Trophoblast cell (in vitro differentiated cells and primary cell): Measurements from ENCODE around the gene AMBP.

Experiments used
- DNase-seq, 2 donors: peaks; one replicate each; pipeline ENCODE4 v3.0.0-alpha.2; 2016
- H2AFZ ChIP-seq: 2 replicates; pipeline ENCODE4 v1.6.1; 2013; ENCODE audit warnings: low read length, moderate library complexity, mild to moderate bottlenecking; ENCODE audit not compliant: insufficient read depth, poor library complexity
- H2AK5ac ChIP-seq: 2 replicates; pipeline ENCODE4 v1.6.1; 2013; ENCODE audit warnings: mild to moderate bottlenecking, low read length
- H2BK120ac ChIP-seq: 2 replicates; pipeline ENCODE4 v1.6.1; 2013; ENCODE audit warnings: low read length, mild to moderate bottlenecking, moderate library complexity; ENCODE audit not compliant: insufficient read depth, poor library complexity
- H2BK12ac ChIP-seq: 2 replicates; pipeline ENCODE4 v1.6.1; 2013; ENCODE audit warnings: mild to moderate bottlenecking, low read length, moderate library complexity
- H2BK5ac ChIP-seq: 2 replicates; pipeline ENCODE4 v1.6.1; 2013; ENCODE audit warnings: low read length, low read depth, moderate library complexity, mild to moderate bottlenecking; ENCODE audit not compliant: poor library complexity
- H3K14ac ChIP-seq: 2 replicates; pipeline ENCODE4 v1.6.1; 2013; ENCODE audit warnings: mild to moderate bottlenecking, low read length
- H3K18ac ChIP-seq: 2 replicates; pipeline ENCODE4 v1.6.1; 2013; ENCODE audit warnings: mild to moderate bottlenecking, low read length
- H3K23ac ChIP-seq: 2 replicates; pipeline ENCODE4 v1.6.1; 2013; ENCODE audit warnings: low read length
- H3K27ac ChIP-seq: 2 replicates; pipeline ENCODE4 v1.5.1; 2013; ENCODE audit warnings: low read depth, mild to moderate bottlenecking, inconsistent platforms, low read length, moderate library complexity
- H3K27me3 ChIP-seq: 2 replicates; pipeline ENCODE4 v1.6.1; 2013; ENCODE audit warnings: inconsistent platforms, mild to moderate bottlenecking, low read length, moderate library complexity; ENCODE audit not compliant: insufficient read depth
- H3K36me3 ChIP-seq, 2 experiments: 1 replicate in 1 of 2; 2 replicates in 1 of 2; pipeline ENCODE4 v1.6.1; 2013; ENCODE audit warnings: low read length in 2 of 2, mild to moderate bottlenecking in 2 of 2, moderate library complexity in 1 of 2; ENCODE audit not compliant: insufficient read depth in 2 of 2, control insufficient read depth in 1 of 2
- H3K4ac ChIP-seq: 2 replicates; pipeline ENCODE4 v1.6.1; 2013; ENCODE audit warnings: low read depth, mild to moderate bottlenecking, low read length, moderate library complexity
- H3K4me1 ChIP-seq, 2 experiments: 1 replicate in 1 of 2; 2 replicates in 1 of 2; pipeline ENCODE4 v1.6.1; 2013; ENCODE audit warnings: low read length in 2 of 2, mild to moderate bottlenecking in 2 of 2, moderate library complexity in 1 of 2; ENCODE audit not compliant: insufficient read depth in 2 of 2, control insufficient read depth in 1 of 2
- H3K4me2 ChIP-seq: 2 replicates; pipeline ENCODE4 v1.6.1; 2013; ENCODE audit warnings: inconsistent platforms, mild to moderate bottlenecking, low read length, moderate library complexity
- H3K4me3 ChIP-seq: 2 replicates; pipeline ENCODE4 v1.5.1; 2013; ENCODE audit warnings: mild to moderate bottlenecking, low read depth, low read length, inconsistent platforms
- H3K79me1 ChIP-seq: one replicate; pipeline ENCODE4 v1.6.1; 2013; ENCODE audit warnings: low read length
- H3K79me2 ChIP-seq: 2 replicates; pipeline ENCODE4 v1.6.1; 2013; ENCODE audit warnings: low read length, mild to moderate bottlenecking; ENCODE audit not compliant: control insufficient read depth, insufficient read depth, poor library complexity
- H3K9ac ChIP-seq: 2 replicates; pipeline ENCODE4 v1.6.1; 2013; ENCODE audit warnings: mild to moderate bottlenecking, low read length
- H3K9me3 ChIP-seq: 2 replicates; pipeline ENCODE4 v1.6.1; 2013; ENCODE audit warnings: low read depth, mild to moderate bottlenecking, control low read depth, inconsistent platforms, low read length; ENCODE audit not compliant: insufficient read depth
- H4K12ac ChIP-seq: 2 replicates; pipeline ENCODE4 v1.6.1; 2013; ENCODE audit warnings: low read depth, mild to moderate bottlenecking, low read length, moderate library complexity
- H4K8ac ChIP-seq: 2 replicates; pipeline ENCODE4 v1.6.1; 2013; ENCODE audit warnings: low read depth, mild to moderate bottlenecking, low read length, moderate library complexity
- H4K91ac ChIP-seq: one replicate; pipeline ENCODE4 v1.6.1; 2013; ENCODE audit warnings: low read depth, mild to moderate bottlenecking, low read length, moderate library complexity
- WGBS: extraction: QIAGEN DNeasy Blood & Tissue Kit; methylation state at CpG from one replicate; pipeline ENCODE4 v1.1.7; 2013; ENCODE audit warnings: missing lambda C conversion rate; ENCODE audit not compliant: insufficient read length, insufficient coverage; ENCODE audit errors: extremely low coverage; 5-methylcytosine and 5-hydroxymethylcytosine counted together

The AMBP gene

DNA sequence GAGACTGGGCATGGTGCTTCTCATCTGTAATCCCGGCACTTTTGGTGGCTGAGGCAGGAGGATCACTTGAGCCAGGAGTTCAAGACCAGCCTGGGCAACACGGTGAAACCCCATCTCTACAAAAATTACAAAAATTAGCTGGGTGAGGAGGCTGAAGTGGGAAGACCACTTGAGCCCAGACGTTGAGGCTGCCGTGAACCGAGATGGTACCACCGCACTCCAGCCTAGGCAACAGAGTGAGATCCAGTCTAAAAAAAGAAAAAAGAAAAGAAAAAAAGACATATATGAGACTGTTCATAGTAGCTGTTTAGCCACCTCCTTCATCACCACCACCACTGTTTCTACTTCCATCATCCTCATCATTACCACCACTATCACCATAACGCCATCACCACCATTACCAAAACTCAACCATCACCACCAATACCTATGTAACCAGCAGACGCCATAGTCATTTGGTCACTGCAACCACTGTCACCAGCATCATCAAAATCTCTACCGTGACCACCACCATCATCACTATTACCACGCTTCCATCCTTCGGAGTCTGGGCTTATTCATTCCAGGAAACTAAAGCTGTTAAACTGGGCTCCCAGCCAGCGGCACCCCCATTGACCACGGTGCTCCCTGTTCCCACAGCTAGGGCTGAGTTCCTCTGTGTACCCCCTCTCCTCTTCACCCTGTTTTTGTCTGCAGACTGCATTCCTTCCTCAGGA is 29.3 kb upstream of the AMBP start:
- no peak overlapping the region for H2BK120ac ChIP-seq
- DNase-seq: no peak
- no peak overlapping the region for H3K9ac ChIP-seq
- no peaks in the 10 kb centered on the region for H3K9me3 ChIP-seq
- no peak overlapping the region for H2BK12ac ChIP-seq
- H3K4me2 ChIP-seq: no peak overlapping the region
- no peak overlapping the region for H3K4ac ChIP-seq
- peaks cover 0 to 2% of the 10 kb centered on the region in 2 experiments for H3K4me1 ChIP-seq
- H3K14ac ChIP-seq: no peak overlapping the region
- H4K8ac ChIP-seq: no peak overlapping the region
- H3K27me3 ChIP-seq: peaks cover 2% of the 10 kb centered on the region
- H4K12ac ChIP-seq: no peak overlapping the region
- no CpG with 5 or more reads among the region's 13 CpGs for WGBS
- H3K36me3 ChIP-seq: no peaks in the 10 kb centered on the region
- no peaks in the 10 kb centered on the region for H3K79me1 ChIP-seq
- H3K18ac ChIP-seq: no peak overlapping the region
- H4K91ac ChIP-seq: no peak overlapping the region
- H2AFZ ChIP-seq: no peak overlapping the region
- H2AK5ac ChIP-seq: no peak overlapping the region
- H2BK5ac ChIP-seq: no peak overlapping the region
- no peak overlapping the region for H3K4me3 ChIP-seq
- H3K23ac ChIP-seq: no peak overlapping the region
- H3K27ac ChIP-seq: no peak overlapping the region
- H3K79me2 ChIP-seq: no peaks in the 10 kb centered on the region

DNA sequence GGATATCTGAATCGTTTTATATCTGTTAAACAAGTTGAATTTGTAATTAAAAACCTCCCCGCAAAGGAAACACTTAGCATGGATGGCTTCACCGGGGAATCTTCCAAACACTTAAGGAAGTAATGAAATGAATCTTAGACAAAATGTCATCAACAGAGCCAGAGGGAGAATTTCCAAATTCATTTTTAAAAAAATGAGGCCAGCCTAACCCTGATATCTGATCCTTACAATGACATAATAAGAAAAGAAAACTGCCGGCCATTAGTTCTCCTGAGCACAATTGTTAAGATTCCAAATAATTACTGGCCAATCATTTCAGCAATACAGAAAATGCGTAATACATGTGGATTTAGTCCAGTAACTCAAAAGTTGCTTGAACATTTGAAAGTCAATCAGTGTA is 27.1 kb upstream of the AMBP start:
- Histone ChIP-seq H3K27me3 (no peaks in the 10 kb centered on the region), H3K27ac (no peak overlapping the region), H3K4me2 (no peak overlapping the region), H3K14ac (no peak overlapping the region), H2AFZ (no peak overlapping the region), H2AK5ac (no peak overlapping the region), H3K36me3 (no peaks in the 10 kb centered on the region), H3K23ac (no peak overlapping the region), H4K12ac (no peak overlapping the region), H3K79me1 (no peaks in the 10 kb centered on the region), H2BK12ac (no peak overlapping the region), H3K4me3 (no peak overlapping the region), H2BK5ac (no peak overlapping the region), H3K79me2 (no peaks in the 10 kb centered on the region), H3K9ac (no peak overlapping the region), H3K4me1 (no peaks in the 10 kb centered on the region), H3K18ac (no peak overlapping the region), H3K4ac (no peak overlapping the region), H2BK120ac (no peak overlapping the region), H3K9me3 (no peaks in the 10 kb centered on the region), H4K91ac (no peak overlapping the region), H4K8ac (no peak overlapping the region)
- peak in 1 of 2 donors; percentile 72 for DNase-seq
- no CpG with 5 or more reads among the region's 5 CpGs for WGBS

DNA sequence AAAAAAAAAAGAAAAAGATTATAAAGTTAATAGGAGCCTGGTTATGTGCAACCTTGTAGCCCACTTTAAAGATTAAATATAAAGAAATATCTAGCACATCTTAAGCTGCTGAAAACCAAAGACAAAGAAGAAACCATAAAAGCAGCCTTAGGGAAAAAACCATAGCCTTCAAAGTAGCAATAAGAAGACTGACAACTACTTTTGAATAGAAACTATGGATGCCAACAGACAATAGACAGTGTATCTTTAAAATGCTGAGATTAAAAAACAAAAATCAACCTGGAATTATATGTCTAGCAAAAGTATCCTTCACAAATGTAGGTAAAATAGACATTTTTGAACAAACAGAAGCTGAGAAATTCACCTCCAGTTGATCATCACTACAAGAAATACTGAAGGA is 24.4 kb upstream of the AMBP start:
- no peak overlapping the region for H4K12ac ChIP-seq
- H3K79me2 ChIP-seq: no peaks in the 10 kb centered on the region
- peaks cover 0 to 2% of the 10 kb centered on the region in 2 experiments for H3K4me1 ChIP-seq
- no peak overlapping the region for H2AK5ac ChIP-seq
- no peak overlapping the region for H2BK120ac ChIP-seq
- H3K14ac ChIP-seq: no peak overlapping the region
- no peak overlapping the region for H3K4ac ChIP-seq
- H2AFZ ChIP-seq: no peak overlapping the region
- peaks cover 10% of the 10 kb centered on the region for H3K27me3 ChIP-seq
- H3K4me3 ChIP-seq: no peak overlapping the region
- no peak overlapping the region for H2BK5ac ChIP-seq
- no peak overlapping the region for H3K27ac ChIP-seq
- no peak overlapping the region for H4K8ac ChIP-seq
- H3K4me2 ChIP-seq: no peak overlapping the region
- no peaks in the 10 kb centered on the region for H3K36me3 ChIP-seq
- peaks cover 6% of the 10 kb centered on the region for H3K9me3 ChIP-seq
- no peak overlapping the region for H3K18ac ChIP-seq
- H4K91ac ChIP-seq: no peak overlapping the region
- no peak overlapping the region for H3K9ac ChIP-seq
- no peak overlapping the region for H2BK12ac ChIP-seq
- no peaks in the 10 kb centered on the region for H3K79me1 ChIP-seq
- no peak overlapping the region for H3K23ac ChIP-seq
- no peak for DNase-seq

DNA sequence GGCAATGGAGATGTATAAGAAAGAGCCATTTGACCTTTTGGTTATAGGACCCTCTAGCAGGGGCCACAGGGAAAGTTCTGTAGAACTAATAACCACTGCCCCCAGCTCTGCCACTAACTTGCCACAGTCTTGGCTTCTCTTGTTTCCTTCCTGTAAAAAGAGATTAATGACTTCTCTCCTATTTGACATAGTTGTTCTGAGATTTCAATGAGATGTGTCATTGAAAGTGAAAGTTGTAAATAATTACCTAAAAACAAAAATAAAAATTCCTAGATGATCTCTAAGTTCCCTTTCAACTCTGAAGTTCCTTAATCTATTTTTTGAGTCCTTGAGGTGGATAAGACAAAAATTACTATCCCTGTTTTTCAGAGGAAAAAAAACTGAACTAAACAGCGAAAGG is 22.4 kb upstream of the AMBP start:
- Histone ChIP-seq H2BK12ac (no peak overlapping the region), H3K23ac (no peak overlapping the region), H2BK120ac (no peak overlapping the region), H3K4ac (no peak overlapping the region), H3K9me3 (peaks cover 6% of the 10 kb centered on the region), H3K9ac (no peak overlapping the region), H2AK5ac (no peak overlapping the region), H3K4me1 (peaks cover 0 to 2% of the 10 kb centered on the region in 2 experiments), H3K27ac (no peak overlapping the region), H2BK5ac (no peak overlapping the region), H4K8ac (no peak overlapping the region), H3K4me3 (no peak overlapping the region), H3K79me2 (no peaks in the 10 kb centered on the region), H4K12ac (no peak overlapping the region), H3K79me1 (no peaks in the 10 kb centered on the region), H3K14ac (no peak overlapping the region), H3K4me2 (no peak overlapping the region), H4K91ac (no peak overlapping the region), H3K36me3 (no peaks in the 10 kb centered on the region), H3K27me3 (peaks cover 11% of the 10 kb centered on the region), H2AFZ (no peak overlapping the region), H3K18ac (no peak overlapping the region)
- no CpG with 5 or more reads among the region's 1 CpG for WGBS
- peak in 1 of 2 donors; percentile 36 for DNase-seq
